Naive thymus-derived CD8-positive, alpha-beta T cell (primary cell): ENCODE measurements around the gene MGAT4D. TPM values are rescaled to one million over a fixed set of nuclear protein-coding genes. Genes with fewer than 3 reads are reported as not detected.
"Not testable (repeated sequence)": the region's sequence is repeated elsewhere in the genome, so short reads cannot be mapped to it uniquely, and the experiment has no call there.

ENCODE experiments used
- ATAC-seq, 2 donors: fragments of 150-1000 bp; cut with Tn5 transposase in 1 of 2; sonication (Bioruptor Pico), chemical (Tn5 transposase) in 1 of 2; 1 replicate in 1 of 2; 2 replicates in 1 of 2; pipeline ENCODE4 v1.10.0; 2021; ENCODE audit warnings: mild to moderate bottlenecking in 2 of 2, moderate library complexity in 2 of 2
- POLR2A ChIA-PET: fragments of 350-600 bp; sonication (Branson Sonifier 250); formaldehyde crosslinking; loops from one replicate; lab custom pipeline; 2021; ENCODE audit warnings: antibody characterized with exemption; lab: Charles Lee
- DNase-seq, 10 donors: peaks; one replicate each; pipeline versions ENCODE4 v3.0.0 to v3.0.0-alpha.2; 2020 to 2022
- H3K27ac Mint-ChIP-seq, 10 donors: one replicate each; pipeline ENCODE4 v1.8.0; 2020 to 2022; ENCODE audit warnings: mild to moderate bottlenecking in 10 of 10, mixed read lengths in 10 of 10, moderate library complexity in 4 of 10, inconsistent platforms in 1 of 10
- H3K27me3 Mint-ChIP-seq, 5 donors: one replicate each; pipeline ENCODE4 v1.8.0; 2021 to 2022; ENCODE audit warnings: mixed read lengths in 5 of 5
- H3K36me3 Mint-ChIP-seq, 3 donors: one replicate each; pipeline ENCODE4 v1.8.0; 2020 to 2022; ENCODE audit warnings: mixed read lengths in 3 of 3, mild to moderate bottlenecking in 2 of 3, inconsistent platforms in 1 of 3
- H3K4me1 Mint-ChIP-seq, 4 donors: one replicate each; pipeline ENCODE4 v1.8.0; 2021 to 2022; ENCODE audit warnings: mixed read lengths in 4 of 4
- H3K4me3 Mint-ChIP-seq, 10 donors: one replicate each; pipeline ENCODE4 v1.8.0; 2020 to 2022; ENCODE audit warnings: mild to moderate bottlenecking in 10 of 10, mixed read lengths in 10 of 10, moderate library complexity in 6 of 10, inconsistent platforms in 1 of 10
- H3K9me3 Mint-ChIP-seq, 9 donors: one replicate each; pipeline ENCODE4 v1.8.0; 2020 to 2022; ENCODE audit warnings: mixed read lengths in 9 of 9, mild to moderate bottlenecking in 3 of 9, inconsistent platforms in 1 of 9, moderate library complexity in 1 of 9
- polyA plus RNA-seq, 3 donors: library from polyadenylated mRNA; unstranded; fragments of 300-500 nt; fragmentation: Illumina TruSeq; gene quantifications; one replicate each; pipeline ENCODE4 v1.2.3, GENCODE V29; 2021
- total RNA-seq, 8 experiments: library from RNA in 2 of 8; stranded (reverse) in 2 of 8; gene quantifications; one replicate each; pipeline ENCODE4 v1.2.3 and lab custom pipeline; 2021 to 2026

MGAT4D gene
- total RNA-seq, result not detected
- not detected for polyA plus RNA-seq
- 0 to 0.09 (median 0) reads per million in 6 experiments for total RNA-seq (lab: John Stamatoyannopoulos, UW)

GRCh38 chr4:140497747-140498636 lies at the start of gene MGAT4D:
Gene MGAT4D (minus strand): TSS chr4:140498293. CDS start chr4:140498222, 71 bp downstream.
- no peak within 1 kb of the TSS for H3K27ac Mint-ChIP-seq
- peak within 1 kb of the TSS; percentile 43 to 76 (median 70) for H3K4me3 Mint-ChIP-seq
- H3K27me3 Mint-ChIP-seq, result peaks cover 37 to 89% (median 50%) of the 10 kb centered on the region in 5 donors
- H3K4me1 Mint-ChIP-seq, result peaks cover 3 to 15% (median 7%) of the 10 kb centered on the region in 4 donors
- peak; percentile 59 to 61 for ATAC-seq
- POLR2A ChIA-PET, result no interaction called here
- peak in 2 of 10 donors; percentile 14 to 18 for DNase-seq
- no peaks in the 10 kb centered on the region for H3K9me3 Mint-ChIP-seq
- no peaks in the 10 kb centered on the region for H3K36me3 Mint-ChIP-seq

- Mint-ChIP-seq H3K4me3 (no peak overlapping the region), H3K9me3 (no peaks in the 10 kb centered on the region), H3K27ac (no peak overlapping the region), H3K27me3 (no peaks in the 10 kb centered on the region), H3K36me3 (peaks cover 0 to 40% (median 27%) of the 10 kb centered on the region in 3 donors), H3K4me1 (peaks cover 0 to 2% (median under 1%) of the 10 kb centered on the region in 4 donors)
- no peak for ATAC-seq
- no peak for DNase-seq
- POLR2A ChIA-PET, result no interaction called here
These were observed 35.9 kb upstream of the MGAT4D start for GRCh38 chr4:140533951-140534480.

- ATAC-seq (no peak), DNase-seq (no peak)
- no peak overlapping the region for H3K4me3 Mint-ChIP-seq
- peaks cover 2 to 24% (median 18%) of the 10 kb centered on the region in 4 donors for H3K4me1 Mint-ChIP-seq
- no peaks in the 10 kb centered on the region for H3K9me3 Mint-ChIP-seq
- peaks cover 3 to 30% (median 23%) of the 10 kb centered on the region in 3 donors for H3K36me3 Mint-ChIP-seq
- POLR2A ChIA-PET, result no interaction called here
- no peak overlapping the region for H3K27ac Mint-ChIP-seq
- H3K27me3 Mint-ChIP-seq, result no peaks in the 10 kb centered on the region
These were observed 31.3 kb upstream of the MGAT4D start for GRCh38 chr4:140529434-140529833.

- H3K27me3 Mint-ChIP-seq, result no peaks in the 10 kb centered on the region
- POLR2A ChIA-PET, result interaction anchor here (0.7 to 2.5 kb wide), 6 partner anchors 14 to 373 kb away, joined by 3 to 28 read pairs (median 4); partner anchors contain the start of gene SCOC
- H3K4me1 Mint-ChIP-seq, result peaks cover 7 to 36% (median 28%) of the 10 kb centered on the region in 4 donors
- peak; percentile 98 for ATAC-seq
- peaks cover 3 to 18% (median 14%) of the 10 kb centered on the region in 3 donors for H3K36me3 Mint-ChIP-seq
- H3K4me3 Mint-ChIP-seq, result peak within 1 kb of the TSS; percentile 83 to 93 (median 86)
- H3K27ac Mint-ChIP-seq, result peak within 1 kb of the TSS; percentile 18 to 94 (median 90)
- peak; percentile 94 to 99 (median 97) for DNase-seq
- no peaks in the 10 kb centered on the region for H3K9me3 Mint-ChIP-seq
These were observed 26.0 kb upstream of the MGAT4D start, which contains the start of gene ELMOD2 for GRCh38 chr4:140523857-140524742. Gene ELMOD2 (plus strand): TSS chr4:140524168. CDS start chr4:140525429, 1,261 bp downstream.

- Mint-ChIP-seq H3K4me1 (peaks cover 7 to 36% (median 28%) of the 10 kb centered on the region in 4 donors), H3K27me3 (no peaks in the 10 kb centered on the region), H3K36me3 (peaks cover 3 to 16% (median 12%) of the 10 kb centered on the region in 3 donors), H3K9me3 (no peaks in the 10 kb centered on the region), H3K4me3 (peak overlapping the region; percentile 83 to 93 (median 86)), H3K27ac (peak overlapping the region; percentile 18 to 94 (median 90))
- DNase-seq (peak in 1 of 10 donors; percentile 4), ATAC-seq (no peak)
- POLR2A ChIA-PET, result interaction anchor here (0.7 to 2.5 kb wide), 6 partner anchors 14 to 373 kb away, joined by 3 to 28 read pairs (median 4); partner anchors contain the start of gene SCOC
These were observed 25.3 kb upstream of the MGAT4D start for GRCh38 chr4:140523370-140523856.

GRCh38 chr4:140515423-140515822 lies 17.3 kb upstream of the MGAT4D start:
- no peak overlapping the region for H3K27ac Mint-ChIP-seq
- H3K27me3 Mint-ChIP-seq, result peaks cover 10 to 31% (median 18%) of the 10 kb centered on the region in 5 donors
- H3K4me1 Mint-ChIP-seq, result no peaks in the 10 kb centered on the region
- peaks cover 0 to 5% (median 0%) of the 10 kb centered on the region in 3 donors for H3K36me3 Mint-ChIP-seq
- H3K4me3 Mint-ChIP-seq, result no peak overlapping the region
- DNase-seq (no peak), ATAC-seq (no peak)
- peaks cover 0 to 2% (median 0%) of the 10 kb centered on the region in 9 donors for H3K9me3 Mint-ChIP-seq
- POLR2A ChIA-PET, result no interaction called here

- H3K4me3 Mint-ChIP-seq, H3K27ac Mint-ChIP-seq, DNase-seq, POLR2A ChIA-PET, H3K4me1 Mint-ChIP-seq, H3K9me3 Mint-ChIP-seq, ATAC-seq: not testable (repeated sequence)
- H3K36me3 Mint-ChIP-seq, result peaks cover 0 to 12% (median 2%) of the 10 kb centered on the region in 3 donors
- H3K27me3 Mint-ChIP-seq, result peaks cover 25 to 48% (median 31%) of the 10 kb centered on the region in 5 donors
These were observed 15.7 kb upstream of the MGAT4D start for GRCh38 chr4:140513765-140514164.

- no peak overlapping the region for H3K27ac Mint-ChIP-seq
- H3K4me3 Mint-ChIP-seq, result no peak overlapping the region
- H3K4me1 Mint-ChIP-seq, result no peaks in the 10 kb centered on the region
- H3K27me3 Mint-ChIP-seq, result peaks cover 35 to 85% (median 46%) of the 10 kb centered on the region in 5 donors
- H3K9me3 Mint-ChIP-seq, result peaks cover 0 to 11% (median 0%) of the 10 kb centered on the region in 9 donors
- DNase-seq (no peak), ATAC-seq (no peak)
- POLR2A ChIA-PET, result no interaction called here
- peaks cover 0 to 5% (median 0%) of the 10 kb centered on the region in 3 donors for H3K36me3 Mint-ChIP-seq
These were observed 6.2 kb upstream of the MGAT4D start for GRCh38 chr4:140504261-140504660.

GRCh38 chr4:140499391-140499790 lies 1.3 kb upstream of the MGAT4D start:
- Mint-ChIP-seq H3K4me1 (peaks cover 3 to 15% (median 7%) of the 10 kb centered on the region in 4 donors), H3K27me3 (peaks cover 40 to 98% (median 52%) of the 10 kb centered on the region in 5 donors), H3K9me3 (no peaks in the 10 kb centered on the region), H3K4me3 (peak overlapping the region in 1 of 10 donors; percentile 12), H3K27ac (no peak overlapping the region), H3K36me3 (no peaks in the 10 kb centered on the region)
- ATAC-seq (no peak), DNase-seq (no peak)
- POLR2A ChIA-PET, result no interaction called here

GRCh38 chr4:140497405-140497746 lies 717 bp downstream of the MGAT4D start:
- ATAC-seq, result no peak
- no peak overlapping the region for H3K27ac Mint-ChIP-seq
- no peaks in the 10 kb centered on the region for H3K9me3 Mint-ChIP-seq
- no peak for DNase-seq
- peaks cover 3 to 15% (median 7%) of the 10 kb centered on the region in 4 donors for H3K4me1 Mint-ChIP-seq
- peak overlapping the region in 8 of 10 donors; percentile 36 to 76 (median 60) for H3K4me3 Mint-ChIP-seq
- peaks cover 37 to 83% (median 50%) of the 10 kb centered on the region in 5 donors for H3K27me3 Mint-ChIP-seq
- POLR2A ChIA-PET, result no interaction called here
- no peaks in the 10 kb centered on the region for H3K36me3 Mint-ChIP-seq

GRCh38 chr4:140485939-140486338 lies 12.2 kb downstream of the MGAT4D start:
- no peak overlapping the region for H3K27ac Mint-ChIP-seq
- H3K9me3 Mint-ChIP-seq, result peaks cover 0 to 31% (median 5%) of the 10 kb centered on the region in 9 donors
- POLR2A ChIA-PET, result no interaction called here
- DNase-seq (no peak), ATAC-seq (no peak)
- peaks cover 0 to 15% (median 5%) of the 10 kb centered on the region in 3 donors for H3K36me3 Mint-ChIP-seq
- peaks cover 0 to 11% (median 3%) of the 10 kb centered on the region in 5 donors for H3K27me3 Mint-ChIP-seq
- no peak overlapping the region for H3K4me3 Mint-ChIP-seq
- no peaks in the 10 kb centered on the region for H3K4me1 Mint-ChIP-seq
